NCI-H1105 treated with DMSO at 0.1 percent for 48 hours (cell line): ENCODE measurements around the gene NEDD8.
"Not testable (repeated sequence)": the region's sequence is repeated elsewhere in the genome, so short reads cannot be mapped to it uniquely, and the experiment has no call there.

Experiments used
- DNase-seq: peaks from one replicate; lab custom pipeline; 2025; lab: John Stamatoyannopoulos, UW

NEDD8 gene

DNA sequence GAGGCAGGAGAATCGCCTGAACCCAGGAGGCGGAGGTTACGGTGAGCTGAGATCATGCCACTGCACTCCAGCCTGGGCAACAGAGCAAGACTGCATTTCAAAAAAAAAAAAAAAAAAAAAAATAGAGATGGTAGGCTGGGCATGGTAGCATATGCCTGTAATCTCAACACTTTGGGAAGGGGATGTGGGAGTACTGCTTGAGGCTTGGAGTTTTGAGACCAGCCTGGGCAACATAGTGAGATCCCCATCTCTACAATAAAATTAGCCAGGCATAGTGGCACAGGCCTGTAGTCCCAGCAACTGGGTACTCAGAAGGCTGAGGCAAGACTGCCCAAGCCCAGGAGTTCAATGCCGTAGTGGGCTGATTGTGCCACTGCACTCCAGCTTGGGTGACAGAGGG lies 9.2 kb downstream of the NEDD8 start:
- not testable (repeated sequence) for DNase-seq

DNA sequence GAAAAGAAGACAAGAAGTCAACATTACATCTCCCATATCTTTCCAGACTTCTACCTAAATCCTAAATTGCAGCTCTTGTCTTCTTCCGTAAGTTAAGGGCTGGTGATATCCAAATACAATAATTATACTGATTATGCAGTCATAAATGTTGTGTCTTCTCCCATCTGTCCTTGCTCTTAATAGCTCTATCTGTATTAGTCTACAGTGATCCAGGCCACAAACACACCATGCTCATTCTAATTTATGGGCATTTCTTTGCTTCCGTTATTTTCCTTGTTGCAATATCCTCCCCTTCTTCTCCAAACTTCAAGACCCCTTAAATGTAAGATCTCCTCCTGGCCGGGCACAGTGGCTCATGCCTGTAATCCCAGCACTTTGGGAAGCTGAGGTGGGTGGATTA lies 12.6 kb downstream of the NEDD8 start:
- DNase-seq = no peak

DNA sequence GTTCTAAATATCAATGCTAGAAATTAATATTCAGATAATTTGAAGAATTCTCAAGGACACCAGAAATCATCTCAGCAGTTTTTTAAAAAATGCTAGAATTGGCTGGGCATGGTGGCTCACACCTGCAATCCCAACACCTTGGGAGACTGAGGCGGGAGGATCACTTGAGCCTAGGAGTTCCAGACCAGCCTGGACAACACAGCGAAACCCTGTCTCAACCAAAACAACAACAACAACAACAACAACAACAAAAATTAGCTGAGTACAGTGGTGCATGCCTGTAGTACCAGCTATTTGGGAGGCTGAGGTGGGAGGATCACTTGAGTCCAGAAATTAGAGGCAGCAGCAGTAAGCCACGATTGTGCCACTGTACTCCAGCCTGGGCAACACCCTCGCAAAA lies 13.1 kb downstream of the NEDD8 start:
- DNase-seq = no peak

DNA sequence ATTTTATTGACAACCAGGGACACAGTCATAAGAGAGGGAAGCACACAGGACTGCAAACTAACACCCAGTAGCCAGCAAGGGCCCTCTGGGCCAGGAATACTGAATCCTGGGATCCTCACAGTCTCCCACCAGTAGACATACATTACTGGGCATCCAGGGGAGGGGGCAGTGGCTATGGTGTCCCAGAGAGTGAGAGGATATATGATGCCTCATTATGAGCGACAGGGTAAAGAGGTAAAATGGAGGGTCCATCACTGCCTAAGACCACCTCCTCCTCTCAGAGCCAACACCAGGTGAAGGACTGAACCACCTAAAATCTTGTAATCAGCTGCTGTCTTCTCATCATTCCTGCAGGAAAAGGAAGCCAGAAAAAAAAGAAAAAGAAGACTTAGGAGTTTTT lies 15.3 kb downstream of the NEDD8 start:
- DNase-seq = not testable (repeated sequence)

DNA sequence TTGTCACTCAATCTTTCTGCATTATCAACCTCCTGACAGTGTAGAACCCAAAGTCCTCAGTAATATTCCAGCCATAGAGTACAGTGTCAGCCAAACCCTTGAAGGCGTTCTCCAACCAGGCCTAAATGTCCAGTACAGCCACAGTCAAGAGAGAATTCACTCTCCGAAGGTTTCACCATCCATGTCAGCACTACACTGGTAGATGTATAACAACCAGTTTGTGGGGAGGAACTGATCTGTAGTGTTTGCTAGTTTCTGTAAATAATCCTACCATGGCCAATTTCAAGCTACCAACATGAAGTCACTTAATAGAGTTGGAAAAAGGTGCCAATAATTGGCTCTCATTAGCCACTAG lies 15.8 kb downstream of the NEDD8 start:
- peak; percentile 33 for DNase-seq

DNA sequence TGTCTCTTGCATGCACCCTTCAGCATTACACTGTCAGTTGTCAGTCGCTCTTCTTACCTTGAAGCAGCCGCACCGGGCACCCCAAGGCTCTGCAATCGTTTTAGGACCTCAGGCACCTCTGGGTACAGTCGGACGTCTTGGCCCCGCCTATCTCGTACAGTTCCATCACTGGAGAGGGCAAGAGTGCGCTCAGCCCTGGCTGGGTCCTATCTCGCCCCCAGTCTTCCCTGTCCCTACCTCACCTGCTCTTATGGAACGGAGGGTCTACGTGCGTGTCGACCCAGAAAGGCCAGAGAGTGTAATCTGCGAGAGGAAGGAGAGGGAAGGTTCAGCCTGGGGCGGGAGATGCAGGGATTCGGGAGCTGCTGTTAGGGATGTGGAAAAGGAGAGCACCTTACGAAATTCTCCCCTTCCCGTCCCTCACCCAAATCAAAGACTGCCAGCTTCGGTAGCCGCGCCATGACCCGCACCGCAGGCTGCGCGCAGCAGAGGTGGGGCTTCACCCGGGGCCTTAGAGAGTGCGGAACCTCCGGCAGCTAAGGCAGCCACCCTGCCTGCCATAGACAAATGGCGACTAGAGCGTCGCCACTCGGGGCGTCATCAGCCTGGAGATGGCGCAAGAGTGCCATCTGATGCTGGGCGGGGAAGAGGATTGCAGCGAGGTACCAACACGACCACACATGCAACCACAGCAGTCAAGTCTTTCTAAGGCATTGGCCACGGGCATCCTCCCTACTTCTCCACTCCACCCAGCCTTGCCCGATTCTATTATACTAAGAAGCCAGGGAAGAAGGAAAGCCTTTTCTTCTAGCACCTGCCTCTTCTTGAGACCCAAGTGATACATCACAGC lies 16.4 kb downstream of the NEDD8 start, which contains the start of gene MDP1:
Gene MDP1, minus strand, starts transcription at position 572 of the 850 bp plus-strand sequence. Its CDS starts 111 bp downstream, at position 461.
- DNase-seq = peak; percentile 88

DNA sequence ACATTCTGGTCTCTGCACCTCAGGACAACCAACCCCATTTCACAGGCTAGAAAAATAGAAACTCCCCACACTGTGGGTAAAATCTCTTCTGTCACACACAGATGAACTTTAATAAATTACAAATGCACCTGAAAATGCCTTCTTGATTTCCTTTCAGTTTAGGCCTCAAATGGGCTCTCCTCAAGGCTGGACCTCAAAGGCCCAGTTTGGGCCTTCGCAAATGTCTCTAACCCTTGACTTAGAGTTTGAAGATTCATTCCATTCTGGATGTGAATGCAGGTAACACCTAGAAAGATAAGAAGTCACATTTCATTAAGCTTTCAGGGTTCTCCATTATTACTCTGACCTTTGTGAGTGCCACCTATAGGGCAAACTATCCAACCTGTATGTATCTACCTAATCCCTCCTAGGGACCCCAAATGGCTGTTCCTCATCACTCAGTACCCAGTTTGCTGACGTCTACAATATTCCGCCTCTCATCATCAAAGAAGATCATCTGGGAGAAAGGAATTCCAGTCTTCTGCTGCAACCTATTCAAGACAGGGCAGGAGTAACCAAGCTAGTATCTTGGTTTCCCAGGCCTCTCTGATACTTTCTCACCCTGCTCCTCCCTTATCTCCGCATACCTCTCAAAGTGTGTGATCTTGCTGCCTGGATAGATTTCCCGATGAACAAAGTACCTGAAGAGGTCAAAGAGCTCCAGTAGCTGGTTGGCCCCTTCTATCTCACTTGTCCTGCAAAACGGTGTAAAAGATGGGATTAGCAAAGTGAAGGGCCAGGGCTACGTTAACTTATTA lies 18.1 kb downstream of the NEDD8 start:
- DNase-seq = no peak

DNA sequence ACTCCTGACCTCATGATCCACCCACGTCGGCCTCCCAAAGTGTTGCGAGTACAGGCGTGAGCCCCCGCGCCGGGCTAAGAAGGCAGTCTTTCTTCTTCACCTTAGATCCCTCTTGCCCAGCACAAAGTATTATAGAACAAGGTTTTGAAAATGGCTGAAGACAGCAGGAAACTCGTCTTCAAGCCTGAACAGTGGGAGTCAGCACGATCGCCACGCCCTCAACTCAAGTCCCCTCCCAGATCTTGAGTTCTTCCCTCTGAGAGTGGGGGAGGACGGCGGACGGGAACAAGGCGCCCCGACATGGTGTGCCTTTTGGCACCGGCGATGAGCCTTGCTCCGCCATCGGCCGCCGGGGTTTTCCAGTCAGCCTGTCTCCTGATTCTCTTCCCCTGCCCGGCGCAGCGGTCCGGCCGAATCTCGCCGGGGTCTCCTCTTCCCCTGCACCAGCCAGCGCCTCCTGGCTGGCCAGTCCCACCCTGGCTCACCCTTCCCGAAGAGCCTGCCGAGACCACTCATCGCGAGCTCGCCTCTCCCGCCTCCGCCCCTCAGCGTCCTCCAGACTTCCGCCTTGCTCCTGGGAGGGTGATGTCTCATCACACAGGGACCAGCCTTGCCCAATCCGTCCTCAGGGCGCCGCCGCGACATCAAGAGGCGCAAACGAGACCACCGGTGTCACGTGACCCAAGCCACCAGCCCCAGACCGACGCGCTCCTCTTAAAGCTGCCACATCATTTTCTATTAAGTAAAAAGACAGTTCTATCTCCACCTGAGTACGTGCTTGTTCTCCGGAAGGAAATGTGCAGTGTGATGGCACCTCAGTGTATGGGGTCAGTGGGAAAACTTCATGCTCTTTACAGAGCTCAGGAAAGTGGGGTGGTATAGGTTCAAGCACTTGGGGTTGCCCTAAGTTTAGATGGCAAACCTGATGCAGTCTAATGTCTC lies 19.0 kb downstream of the NEDD8 start, which contains the start of gene CHMP4A:
Gene CHMP4A, minus strand, starts transcription at position 565 of the 942 bp plus-strand sequence. Its CDS starts 49 bp downstream, at position 516.
- DNase-seq = peak; percentile 98

DNA sequence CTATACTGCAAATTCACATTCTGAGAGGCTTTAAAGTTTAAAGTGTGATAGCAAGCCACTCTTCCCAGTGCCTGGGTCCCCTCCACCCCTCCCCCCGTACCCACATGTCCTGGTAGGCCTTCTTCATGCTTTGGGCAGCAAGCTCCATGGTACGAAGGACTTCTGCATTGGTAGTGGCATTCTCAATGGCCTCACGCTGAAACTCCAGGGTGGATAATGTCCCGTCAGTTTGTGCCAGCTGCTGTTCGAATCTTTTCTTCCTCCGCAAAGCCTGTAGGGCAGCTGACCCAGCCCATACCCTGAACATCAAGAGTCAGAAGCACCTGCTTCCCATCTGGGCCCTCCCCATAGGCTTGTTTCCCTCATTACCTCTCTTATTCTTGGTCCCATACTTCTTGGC lies 20.9 kb downstream of the NEDD8 start:
- DNase-seq = no peak

DNA sequence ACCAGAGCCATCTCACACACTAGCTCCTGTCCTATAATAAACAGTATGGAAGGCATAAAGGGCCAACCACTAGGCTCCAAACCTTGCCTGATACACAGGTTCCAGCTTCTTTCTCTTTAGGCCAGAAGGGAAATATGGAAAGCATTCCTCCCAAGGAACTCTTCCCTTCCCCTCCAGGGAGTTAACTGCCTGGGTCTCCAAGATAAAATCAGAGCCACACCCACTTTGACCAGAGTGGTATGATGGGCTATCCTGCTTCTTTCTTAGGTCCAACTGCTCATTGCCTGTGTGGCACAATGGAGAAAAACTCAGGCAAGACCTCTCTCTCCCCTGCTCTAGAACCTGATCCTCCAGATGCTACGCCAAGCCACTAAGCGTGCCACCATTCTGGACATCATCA lies 24.5 kb downstream of the NEDD8 start:
- DNase-seq = no peak

DNA sequence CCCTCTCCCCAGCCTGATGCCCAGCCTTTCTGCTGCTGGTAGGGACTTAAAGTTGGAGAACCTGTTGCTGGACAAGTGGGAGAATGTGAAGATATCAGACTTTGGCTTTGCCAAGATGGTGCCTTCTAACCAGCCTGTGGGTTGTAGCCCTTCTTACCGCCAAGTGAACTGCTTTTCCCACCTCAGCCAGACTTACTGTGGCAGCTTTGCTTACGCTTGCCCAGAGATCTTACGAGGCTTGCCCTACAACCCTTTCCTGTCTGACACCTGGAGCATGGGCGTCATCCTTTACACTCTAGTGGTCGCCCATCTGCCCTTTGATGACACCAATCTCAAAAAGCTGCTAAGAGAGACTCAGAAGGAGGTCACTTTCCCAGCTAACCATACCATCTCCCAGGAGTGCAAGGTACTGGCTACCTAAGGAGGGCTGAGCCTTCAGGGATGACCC lies 25.0 kb downstream of the NEDD8 start:
- DNase-seq = no peak

DNA sequence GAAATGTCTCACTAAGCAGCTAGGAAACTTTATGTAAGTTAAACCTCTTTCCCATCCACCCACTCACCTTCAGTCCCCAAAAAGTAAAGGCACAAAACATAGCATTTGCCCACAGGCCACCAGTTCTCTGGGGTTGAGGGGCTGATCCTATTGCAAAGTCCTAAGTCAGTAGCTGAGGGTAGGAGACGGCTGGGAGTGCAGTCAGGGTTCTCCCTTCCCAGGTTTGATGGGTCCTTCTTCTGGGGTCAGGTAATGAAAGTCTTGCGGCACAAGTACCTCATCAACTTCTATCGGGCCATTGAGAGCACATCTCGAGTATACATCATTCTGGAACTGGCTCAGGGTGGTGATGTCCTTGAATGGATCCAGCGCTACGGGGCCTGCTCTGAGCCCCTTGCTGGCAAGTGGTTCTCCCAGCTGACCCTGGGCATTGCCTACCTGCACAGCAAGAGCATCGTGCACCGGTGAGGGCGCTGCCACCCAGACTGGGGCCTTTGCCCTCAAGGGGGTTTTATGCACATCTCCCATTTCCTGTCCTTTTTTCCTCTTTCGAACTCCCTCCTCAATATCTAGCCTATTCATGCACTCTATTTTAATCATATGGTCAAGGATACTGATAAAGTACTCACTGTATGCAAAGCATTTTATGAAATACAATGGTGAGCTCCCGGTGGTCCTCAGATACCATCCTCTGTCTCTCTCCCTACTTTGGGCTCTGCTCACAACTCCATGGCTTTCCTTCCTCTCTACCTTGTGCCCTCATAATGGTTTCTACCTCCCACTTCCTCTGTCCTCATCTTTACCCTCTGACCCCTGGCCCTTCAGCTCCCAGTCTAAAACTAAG lies 25.7 kb downstream of the NEDD8 start:
- no peak for DNase-seq

DNA sequence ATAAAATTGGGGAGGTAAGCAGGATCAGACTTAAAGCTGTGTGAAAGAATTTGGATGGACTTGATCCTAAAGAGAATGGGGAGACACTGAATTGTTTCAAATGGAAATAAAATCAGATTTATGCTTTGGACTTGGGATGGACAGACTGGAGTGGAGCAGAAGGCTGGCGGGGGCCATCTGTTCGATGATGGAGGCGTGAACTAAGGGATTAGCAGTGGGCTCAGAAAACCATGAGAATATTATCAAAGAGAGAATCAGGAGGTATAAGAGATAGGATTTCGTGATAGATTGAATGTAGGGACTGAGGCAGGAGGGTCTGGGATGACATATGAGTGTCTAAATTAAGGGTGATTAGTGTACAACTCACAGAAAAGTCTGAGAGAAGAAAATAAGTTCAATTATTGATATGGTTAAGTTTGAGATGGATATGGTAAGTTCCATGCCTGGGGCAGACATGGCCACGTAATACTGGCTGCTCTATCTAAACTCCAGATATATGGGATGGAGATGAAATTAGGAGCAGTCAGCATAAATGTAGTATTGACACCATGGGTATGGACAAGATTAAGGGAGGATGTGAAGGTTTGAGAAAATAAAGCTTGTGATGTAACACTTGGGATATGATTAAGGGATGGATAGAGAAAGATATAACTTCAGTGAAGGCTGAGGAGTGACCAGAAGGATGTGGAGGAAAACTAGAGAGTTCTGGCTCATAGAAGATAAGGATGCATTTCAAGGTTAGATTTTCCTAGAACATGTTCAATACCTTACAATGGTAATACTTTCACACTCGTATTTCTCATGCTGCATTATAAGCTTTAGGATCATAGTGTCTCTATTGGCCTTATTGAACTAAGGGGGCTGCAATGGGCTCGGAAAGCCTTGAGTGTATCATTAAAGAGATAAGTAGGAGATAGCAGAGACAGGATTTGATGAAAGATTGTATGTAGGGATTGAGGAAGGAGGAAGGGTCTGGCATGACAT lies 27.7 kb downstream of the NEDD8 start:
- DNase-seq = no peak

DNA sequence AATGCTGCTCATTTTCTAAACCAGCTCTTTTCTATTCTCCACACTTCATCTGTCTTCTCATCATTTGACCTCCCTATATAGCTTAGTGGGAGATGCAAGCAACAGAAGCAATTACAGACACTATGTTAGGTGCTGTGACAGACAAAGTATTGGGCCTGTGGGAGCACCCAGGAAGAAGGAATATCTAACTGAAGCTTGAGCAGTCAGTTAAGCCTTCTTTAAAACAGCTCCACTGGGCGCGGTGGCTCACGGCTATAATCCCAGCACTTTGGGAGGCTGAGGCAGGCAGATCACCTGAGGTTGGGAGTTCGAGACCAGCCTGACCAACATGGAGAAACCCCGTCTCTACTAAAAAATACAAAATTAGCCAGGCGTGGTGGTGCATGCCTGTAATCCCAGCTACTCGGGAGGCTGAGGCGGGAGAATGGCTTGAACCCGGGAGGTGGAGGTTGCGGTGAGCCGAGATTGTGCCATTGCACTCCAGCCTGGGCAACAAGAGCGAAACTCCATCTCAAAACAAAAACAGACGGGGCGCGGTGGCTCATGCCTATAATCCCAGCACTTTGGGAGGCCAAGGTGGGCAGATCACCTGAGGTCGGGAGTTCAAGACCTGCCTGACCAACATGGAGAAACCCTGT lies 28.8 kb downstream of the NEDD8 start:
- not testable (repeated sequence) for DNase-seq

DNA sequence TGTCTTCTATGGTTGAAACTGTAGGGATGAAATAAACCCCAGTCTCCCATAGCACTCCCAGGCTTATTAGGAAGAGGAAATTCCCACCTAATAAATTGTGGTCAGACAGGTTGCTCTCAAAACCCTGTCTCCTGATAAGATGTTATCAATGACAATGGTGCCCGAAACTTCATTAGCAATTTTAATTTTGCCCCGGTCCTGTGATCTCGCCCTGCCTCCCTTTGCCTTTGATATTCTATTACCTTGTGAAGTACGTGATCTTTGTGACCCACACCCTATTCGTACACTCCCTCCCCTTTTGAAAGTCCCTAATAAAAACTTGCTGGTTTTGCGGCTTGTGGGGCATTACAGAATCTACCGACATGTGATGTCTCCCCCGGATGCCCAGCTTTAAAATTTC lies 29.6 kb downstream of the NEDD8 start:
- not testable (repeated sequence) for DNase-seq

DNA sequence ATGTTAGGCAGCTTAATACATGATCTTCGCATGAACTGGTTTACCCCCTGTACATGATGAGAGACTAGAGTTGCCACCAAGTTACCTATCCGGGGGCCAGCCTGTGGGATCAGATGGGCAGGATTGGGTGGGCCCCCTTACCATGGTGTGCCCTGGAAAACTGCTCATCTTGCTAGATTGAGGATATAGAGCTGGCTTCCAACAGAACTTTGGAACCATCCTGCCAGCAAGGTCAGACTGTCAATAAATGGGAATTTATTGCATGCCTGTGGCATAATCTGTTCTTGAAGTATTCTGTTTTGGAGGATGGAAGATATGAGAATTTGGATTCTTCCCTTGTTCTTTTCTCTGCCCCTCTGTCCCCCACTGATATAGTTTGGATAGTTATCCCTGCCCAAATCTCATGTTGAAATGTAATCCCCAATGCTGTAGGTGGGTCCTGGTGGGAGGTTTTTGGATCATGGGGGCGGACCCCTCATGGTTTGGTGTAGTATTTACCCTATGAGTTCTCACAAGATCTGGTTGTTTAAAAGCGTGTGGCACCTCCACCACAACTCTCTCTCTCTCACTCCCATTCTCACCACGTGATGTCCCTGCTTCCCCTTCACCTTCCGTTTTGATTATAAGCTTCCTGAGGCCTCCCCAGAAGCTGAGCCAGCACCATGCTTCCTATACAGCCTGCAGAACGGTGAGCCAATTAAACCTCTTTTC lies 33.2 kb downstream of the NEDD8 start:
- DNase-seq = no peak

DNA sequence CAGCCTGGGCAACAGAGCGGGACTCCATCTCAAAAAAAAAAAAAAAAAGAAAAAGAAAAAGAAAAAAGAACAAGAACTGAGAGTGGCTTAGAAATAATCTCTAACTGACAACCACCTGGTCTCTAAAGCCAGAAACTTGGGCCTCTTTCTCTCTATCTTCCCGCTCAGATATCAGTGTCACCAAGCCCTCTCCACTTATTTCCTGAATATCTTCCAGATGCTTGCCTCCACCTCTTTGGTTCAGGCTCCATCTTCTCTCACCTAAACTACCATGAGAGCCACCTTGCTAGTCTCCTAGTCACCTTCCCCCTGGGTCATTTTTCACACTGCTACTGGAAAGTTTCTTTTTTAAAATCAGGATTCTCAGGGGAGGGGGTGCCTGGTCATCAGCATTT lies 35.1 kb downstream of the NEDD8 start:
- no peak for DNase-seq
